Stimulated activated CD4-positive, alpha-beta T cell treated with anti-CD3 and anti-CD28 coated beads, Interleukin-1b, Interleukin-23, amount 100 ng/mL, for 48 hours (primary cell): Measurements from ENCODE around the gene SYNRG.
A peak's percentile ranks its signal among the peaks of the same experiment; 100 is the strongest.

Experiments used
- DNase-seq: peaks from one replicate; pipeline ENCODE4 v3.0.0-alpha.2; 2020

Gene SYNRG

GRCh38 chr17:37502009-37502936 lies 106.9 kb downstream of the SYNRG start:
- DNase-seq = no peak

GRCh38 chr17:37500378-37500777 lies 108.8 kb downstream of the SYNRG start:
- no peak for DNase-seq

- DNase-seq = no peak
These were observed 114.2 kb downstream of the SYNRG start for GRCh38 chr17:37494971-37495370.

DNA sequence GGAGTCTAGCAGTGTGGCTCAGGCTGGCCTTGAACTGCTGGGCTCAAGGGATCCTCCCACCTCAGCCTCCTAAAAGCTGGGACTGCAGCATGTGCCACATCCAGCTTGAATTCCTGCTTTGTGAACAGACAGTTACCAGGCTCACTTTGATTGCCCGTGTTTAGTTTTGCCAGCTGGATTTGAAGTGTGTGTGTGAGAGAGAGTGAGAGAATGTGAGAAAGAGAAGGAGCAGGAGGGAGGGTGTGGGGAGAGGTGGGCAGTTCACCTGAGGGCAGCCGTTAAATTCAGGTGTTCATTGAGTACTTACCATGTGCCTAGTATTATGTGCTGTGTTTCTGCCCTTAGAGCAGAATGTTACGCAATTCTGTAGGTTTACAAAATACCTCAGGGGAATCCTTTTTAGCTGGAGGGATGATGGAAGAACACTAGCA lies 114.8 kb downstream of the SYNRG start:
- no peak for DNase-seq

GRCh38 chr17:37493249-37494027 lies 115.8 kb downstream of the SYNRG start:
- no peak for DNase-seq

GRCh38 chr17:37492167-37492566 lies 117.1 kb downstream of the SYNRG start:
- no peak for DNase-seq

DNA sequence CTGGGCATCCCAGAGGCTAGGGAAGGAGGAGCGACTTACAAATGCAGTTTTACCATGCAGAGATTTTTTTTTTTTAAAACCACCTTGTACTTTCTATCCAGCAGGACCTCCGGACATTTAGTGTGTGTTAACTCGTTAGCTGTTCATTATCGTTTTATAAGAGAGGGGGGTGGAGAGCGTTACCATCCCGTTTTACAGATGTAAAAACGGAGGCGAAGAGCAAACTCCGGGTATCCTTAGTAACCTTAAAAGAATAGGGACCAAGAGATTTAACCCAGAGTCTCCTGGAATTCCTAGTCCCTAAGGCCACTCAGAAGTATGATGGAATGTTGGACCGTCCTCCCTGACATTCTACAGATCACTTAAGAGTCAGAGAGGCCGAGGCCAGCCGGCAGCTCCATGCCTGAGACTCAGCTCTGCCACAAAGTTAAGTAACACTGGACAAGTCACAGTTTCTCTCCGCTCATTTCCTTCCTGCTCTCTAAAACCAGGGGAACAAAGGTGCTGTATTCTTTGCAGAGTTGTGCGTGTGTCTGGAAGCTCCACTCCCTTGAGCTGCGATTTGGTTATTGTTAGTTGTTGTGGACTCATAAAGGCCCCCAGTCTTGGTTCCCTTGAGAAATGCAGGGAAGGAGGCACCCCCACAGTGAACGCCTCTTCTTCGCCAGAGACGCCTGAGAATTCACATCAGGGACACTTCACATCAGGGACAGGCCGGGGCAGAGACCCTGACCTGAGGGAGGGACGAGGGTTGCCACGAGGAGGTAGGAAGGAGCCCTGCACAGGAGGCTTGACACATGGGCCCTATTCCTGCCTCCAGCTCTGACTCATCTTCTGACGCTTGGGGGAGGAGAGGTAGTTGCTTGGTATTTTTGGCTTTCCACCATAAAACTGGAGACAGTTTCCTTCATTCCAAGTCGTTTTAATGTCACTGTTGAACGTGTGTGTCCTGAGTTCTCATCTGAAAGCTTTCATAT lies 118.3 kb downstream of the SYNRG start:
- DNase-seq = peak; percentile 14

- DNase-seq = peak; percentile 78
These were observed 119.1 kb downstream of the SYNRG start for GRCh38 chr17:37490022-37490587.

DNA sequence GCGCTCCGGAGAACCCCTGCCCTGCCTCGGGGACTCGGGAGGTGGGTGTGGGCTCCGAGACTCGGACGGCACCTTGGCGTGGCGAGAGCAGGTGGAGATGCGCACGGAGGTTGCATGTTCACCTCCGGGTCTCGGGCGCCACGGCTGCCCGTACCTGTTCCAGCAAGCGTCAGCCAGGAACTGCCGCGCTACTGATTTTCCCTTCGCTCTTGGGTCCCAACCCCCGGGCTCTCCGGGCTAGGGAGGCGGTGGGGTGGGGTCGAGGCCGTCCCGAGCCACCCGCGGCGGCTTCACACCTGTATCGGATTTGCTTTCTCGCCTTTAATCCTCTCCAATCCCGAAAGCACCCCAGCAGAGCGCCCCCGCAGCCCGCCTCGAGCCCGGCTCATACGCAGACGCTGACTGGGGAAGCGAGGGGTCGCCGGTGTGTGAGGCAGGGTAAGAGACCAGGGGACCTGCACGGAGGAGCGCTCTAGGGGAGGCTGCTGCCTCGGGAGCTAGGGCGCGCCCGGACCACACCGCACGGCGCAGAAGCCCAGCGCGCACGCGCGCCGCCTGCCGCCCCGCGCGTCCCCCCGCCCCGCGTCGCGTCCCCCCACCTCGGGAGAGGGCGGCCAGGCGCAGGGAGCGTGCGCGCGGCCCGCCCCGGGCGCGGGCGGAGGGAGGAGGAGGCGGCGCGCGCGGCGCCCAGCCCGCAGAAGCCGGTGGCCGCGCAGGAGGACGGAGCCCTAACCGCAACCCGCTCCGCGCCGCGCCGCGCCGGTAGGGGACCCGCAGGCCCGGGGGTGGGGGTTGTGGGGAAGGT lies 119.8 kb downstream of the SYNRG start, which contains the start of gene DUSP14:
Gene DUSP14, plus strand, starts transcription at position 695 of the 805 bp plus-strand sequence. CDS start 22,382 bp downstream, outside the sequence.
- peak; percentile 74 for DNase-seq

- DNase-seq = peak; percentile 81
These were observed 120.5 kb downstream of the SYNRG start for GRCh38 chr17:37488607-37489196.

DNA sequence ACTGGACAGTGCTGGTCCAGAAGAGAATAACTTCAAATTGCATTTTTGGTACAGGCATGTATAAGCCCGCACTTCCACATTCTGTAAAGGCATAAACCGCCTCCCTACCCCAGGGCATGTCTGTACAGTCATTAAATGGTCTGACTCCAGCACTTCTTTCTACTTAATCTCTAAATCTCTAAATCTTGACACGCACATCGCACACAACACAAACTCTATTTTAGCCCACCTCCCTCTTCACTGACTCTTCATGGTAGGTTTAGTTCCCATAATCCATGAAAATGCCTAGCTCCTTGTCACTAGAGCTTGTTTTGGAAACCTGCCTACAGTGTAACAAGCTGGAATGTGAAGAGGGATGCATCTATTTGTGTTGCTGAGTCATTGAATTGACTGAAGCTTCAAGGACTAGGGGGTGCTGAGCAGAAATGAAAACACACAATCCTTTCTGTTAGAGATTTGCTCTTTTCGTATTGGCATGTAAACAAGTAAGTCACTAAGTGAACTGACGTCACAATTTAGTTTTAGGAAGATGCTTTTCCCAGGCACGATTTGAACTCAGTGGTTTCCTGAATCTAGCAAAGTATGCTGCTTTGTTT lies 121.1 kb downstream of the SYNRG start:
- DNase-seq = no peak

- no peak for DNase-seq
These were observed 123.2 kb downstream of the SYNRG start for GRCh38 chr17:37485938-37486570.

DNA sequence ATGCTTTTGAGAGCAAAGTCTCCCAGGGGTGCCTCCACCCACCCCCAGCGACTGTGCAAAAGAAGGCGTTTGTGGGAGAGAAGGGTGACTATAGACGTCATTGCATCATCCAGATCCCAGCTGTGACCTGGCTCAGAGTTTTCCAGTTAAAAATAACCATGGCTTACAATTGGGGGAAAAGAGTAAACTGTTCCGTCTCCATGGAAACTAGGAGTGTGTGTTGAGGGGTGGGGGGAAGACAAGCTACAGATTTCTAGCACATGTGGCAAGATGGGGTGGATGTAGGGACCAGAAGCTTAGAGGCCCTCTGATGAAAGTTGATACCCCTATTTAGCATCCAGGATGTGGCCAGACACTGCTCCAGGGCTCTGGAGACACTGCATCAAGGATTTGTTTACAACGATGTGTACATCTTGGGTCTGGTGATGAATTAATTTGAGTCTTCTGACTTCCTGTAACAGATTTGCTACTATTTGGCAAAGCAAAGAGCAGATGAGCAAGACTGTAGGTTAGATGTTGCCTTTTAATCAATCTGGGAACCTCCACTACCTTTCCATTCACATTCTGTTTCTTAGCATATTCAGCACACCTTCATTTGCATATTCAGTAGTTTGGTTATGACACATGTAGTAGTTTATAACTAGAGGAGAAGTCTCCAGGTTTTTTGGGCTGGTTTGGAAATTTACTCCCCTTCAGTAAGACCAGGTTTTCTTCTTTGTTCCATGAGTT lies 125.7 kb downstream of the SYNRG start:
- DNase-seq = no peak

DNA sequence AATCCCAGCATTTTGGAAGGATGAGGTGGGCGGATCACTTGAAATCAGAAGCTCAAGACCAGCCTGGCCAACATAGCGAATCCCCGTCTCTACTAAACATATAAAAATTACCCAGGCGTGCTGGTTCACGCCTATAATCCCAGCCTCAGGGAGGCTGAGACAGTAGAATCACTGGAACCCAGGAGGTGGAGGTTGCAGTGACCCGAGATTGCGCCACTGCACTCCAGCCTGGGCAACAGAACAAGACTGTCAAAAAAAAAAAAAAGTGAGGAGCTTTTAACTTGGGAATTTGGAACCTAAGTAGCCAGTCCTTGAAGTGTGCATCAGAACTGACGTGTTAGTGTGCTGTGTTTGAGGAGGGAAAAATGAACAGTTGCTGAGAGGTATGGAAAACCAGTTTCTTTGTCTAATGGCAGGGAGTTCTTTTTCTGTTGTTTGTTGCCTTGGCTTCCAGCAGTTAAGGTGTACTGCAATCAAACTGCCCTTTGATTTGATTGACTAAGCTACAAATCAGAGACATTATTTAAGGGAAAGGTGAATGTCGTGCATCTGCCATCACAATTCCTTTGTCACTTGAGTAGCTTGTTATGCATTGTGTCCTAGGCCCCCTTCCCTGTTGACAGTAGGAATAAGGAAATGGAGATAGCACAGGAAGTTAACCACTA lies 128.1 kb downstream of the SYNRG start:
- DNase-seq = no peak

GRCh38 chr17:37480427-37480826 lies 128.8 kb downstream of the SYNRG start:
- DNase-seq = no peak

GRCh38 chr17:37479025-37479424 lies 130.2 kb downstream of the SYNRG start:
- no peak for DNase-seq

DNA sequence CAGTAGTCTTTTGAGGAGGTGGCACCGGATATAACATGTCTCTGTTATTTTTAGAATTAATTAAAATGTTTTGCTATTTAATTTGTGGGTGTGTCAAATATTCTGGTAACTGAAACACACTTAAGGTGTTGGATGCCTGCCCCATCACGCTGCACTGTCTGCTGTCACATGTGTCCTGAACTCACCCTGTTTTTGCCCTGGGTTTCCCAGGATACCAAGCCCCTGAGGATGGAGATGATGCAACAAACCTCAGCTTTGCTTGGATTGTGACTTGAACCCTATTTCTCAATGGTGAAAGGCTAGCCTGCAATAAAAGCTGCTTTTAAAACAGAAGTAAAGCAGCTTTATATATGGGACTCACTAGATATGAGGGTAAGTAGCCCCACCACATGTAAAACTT lies 131.0 kb downstream of the SYNRG start:
- DNase-seq = no peak

- DNase-seq = no peak
These were observed 132.6 kb downstream of the SYNRG start for GRCh38 chr17:37476431-37477120.
